ENCODE results near the gene PAQR9. TPM values are rescaled to one million over a fixed set of nuclear protein-coding genes. Genes with fewer than 3 reads are reported as not detected.

Gene PAQR9
- total RNA-seq, 4 donors from 2014 or later, result not detected

DNA sequence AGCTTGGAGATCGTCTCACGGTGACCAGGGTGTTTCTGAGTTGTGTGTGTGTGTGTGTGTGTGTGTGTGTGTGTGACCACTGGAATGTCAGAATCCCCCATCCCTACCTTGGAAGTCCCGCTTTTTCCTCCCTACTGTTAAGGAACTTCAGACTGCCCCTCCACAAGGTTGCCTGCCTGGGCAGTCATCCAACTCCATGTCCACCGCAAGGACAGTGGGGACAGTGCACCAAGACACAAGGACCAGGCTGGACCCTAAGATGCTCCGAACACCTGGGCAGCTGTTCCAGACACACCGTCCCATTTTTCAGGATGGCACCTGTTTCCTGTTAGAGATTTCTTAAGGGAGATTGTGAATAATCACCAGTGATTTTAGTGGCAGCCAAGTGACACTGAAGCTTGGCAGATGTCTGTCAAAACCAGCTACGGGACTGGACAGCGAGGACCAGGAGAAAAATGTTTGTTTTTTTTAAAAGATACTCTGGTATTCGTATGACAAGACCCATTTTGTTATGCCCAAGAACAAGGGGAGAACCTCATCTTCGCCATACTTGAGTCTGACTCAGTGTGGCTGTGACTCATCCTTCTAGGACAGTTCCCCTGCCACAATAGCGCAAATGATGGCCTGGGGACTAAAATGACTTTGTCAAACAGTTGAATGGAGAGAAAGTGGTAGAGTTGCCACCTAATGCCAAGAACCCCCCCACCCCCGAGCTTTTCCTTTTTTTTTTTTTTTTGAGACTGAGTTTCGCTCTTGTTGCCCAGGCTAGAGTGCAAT, 15.5 kb downstream of the PAQR9 start:
- 77% methylated on average over 12 of the region's 13 CpGs for WGBS
- no peak for DNase-seq (ENCODE audit: low spot score in 2 of 2)
- peaks cover 28% of the 10 kb centered on the region for H3K27me3 ChIP-seq
- H3K27ac ChIP-seq, result no peak overlapping the region
- H3K4me1 ChIP-seq, result peaks cover 7% of the 10 kb centered on the region
- no peak overlapping the region for H3K4me3 ChIP-seq
- no peaks in the 10 kb centered on the region for H3K36me3 ChIP-seq
- no peaks in the 10 kb centered on the region for H3K9me3 ChIP-seq
- TF ChIP-seq POLR2AphosphoS5 (IDR thresholded peaks at IDR 0.05), result no peak

GRCh38 chr3:142947352-142947751, 16.1 kb downstream of the PAQR9 start:
- Histone ChIP-seq H3K36me3 (no peaks in the 10 kb centered on the region), H3K9me3 (no peaks in the 10 kb centered on the region), H3K27me3 (peaks cover 28% of the 10 kb centered on the region), H3K27ac (no peak overlapping the region), H3K4me1 (peaks cover 7% of the 10 kb centered on the region), H3K4me3 (no peak overlapping the region)
- 38% methylated on average over 19 of the region's 35 CpGs for WGBS
- TF ChIP-seq POLR2A (IDR thresholded peaks at IDR 0.05) (no peak), EP300 (IDR thresholded peaks at IDR 0.05) (no peak), POLR2AphosphoS5 (IDR thresholded peaks at IDR 0.05) (no peak)
- TF ChIP-seq, protein P1, sequence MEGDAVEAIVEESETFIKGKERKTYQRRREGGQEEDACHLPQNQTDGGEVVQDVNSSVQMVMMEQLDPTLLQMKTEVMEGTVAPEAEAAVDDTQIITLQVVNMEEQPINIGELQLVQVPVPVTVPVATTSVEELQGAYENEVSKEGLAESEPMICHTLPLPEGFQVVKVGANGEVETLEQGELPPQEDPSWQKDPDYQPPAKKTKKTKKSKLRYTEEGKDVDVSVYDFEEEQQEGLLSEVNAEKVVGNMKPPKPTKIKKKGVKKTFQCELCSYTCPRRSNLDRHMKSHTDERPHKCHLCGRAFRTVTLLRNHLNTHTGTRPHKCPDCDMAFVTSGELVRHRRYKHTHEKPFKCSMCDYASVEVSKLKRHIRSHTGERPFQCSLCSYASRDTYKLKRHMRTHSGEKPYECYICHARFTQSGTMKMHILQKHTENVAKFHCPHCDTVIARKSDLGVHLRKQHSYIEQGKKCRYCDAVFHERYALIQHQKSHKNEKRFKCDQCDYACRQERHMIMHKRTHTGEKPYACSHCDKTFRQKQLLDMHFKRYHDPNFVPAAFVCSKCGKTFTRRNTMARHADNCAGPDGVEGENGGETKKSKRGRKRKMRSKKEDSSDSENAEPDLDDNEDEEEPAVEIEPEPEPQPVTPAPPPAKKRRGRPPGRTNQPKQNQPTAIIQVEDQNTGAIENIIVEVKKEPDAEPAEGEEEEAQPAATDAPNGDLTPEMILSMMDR (IDR thresholded peaks at IDR 0.05), result no peak
- DNase-seq (ENCODE audit: low spot score in 2 of 2), result no peak

GRCh38 chr3:142946861-142947260, 16.6 kb downstream of the PAQR9 start:
- H3K27me3 ChIP-seq, result peaks cover 28% of the 10 kb centered on the region
- no peak for DNase-seq (ENCODE audit: low spot score in 2 of 2)

GRCh38 chr3:142945023-142945422, 18.5 kb downstream of the PAQR9 start:
- H3K36me3 ChIP-seq, result no peaks in the 10 kb centered on the region
- 89% methylated on average over 3 of the region's 4 CpGs for WGBS
- TF ChIP-seq POLR2AphosphoS5 (IDR thresholded peaks at IDR 0.05), result no peak
- no peak for TF ChIP-seq POLR2A (IDR thresholded peaks at IDR 0.05)
- TF ChIP-seq EP300 (IDR thresholded peaks at IDR 0.05), result no peak
- TF ChIP-seq, protein P1 (IDR thresholded peaks at IDR 0.05), result no peak
- H3K4me3 ChIP-seq, result no peak overlapping the region
- H3K27ac ChIP-seq, result no peak overlapping the region
- no peaks in the 10 kb centered on the region for H3K9me3 ChIP-seq
- H3K27me3 ChIP-seq, result peaks cover 21% of the 10 kb centered on the region
- DNase-seq (ENCODE audit: low spot score in 2 of 2), result no peak
- H3K4me1 ChIP-seq, result peaks cover 7% of the 10 kb centered on the region

More at GRCh38 chr3:142946861-142947260, 16.6 kb downstream of the PAQR9 start:
- 70% methylated on average over 8 of the region's 8 CpGs for WGBS
- Histone ChIP-seq H3K36me3 (no peaks in the 10 kb centered on the region), H3K27ac (no peak overlapping the region), H3K4me3 (no peak overlapping the region), H3K4me1 (peaks cover 7% of the 10 kb centered on the region), H3K9me3 (no peaks in the 10 kb centered on the region)
- TF ChIP-seq POLR2AphosphoS5 (IDR thresholded peaks at IDR 0.05), result no peak
- TF ChIP-seq, protein P1 (IDR thresholded peaks at IDR 0.05), result no peak
- no peak for TF ChIP-seq EP300 (IDR thresholded peaks at IDR 0.05)
- no peak for TF ChIP-seq POLR2A (IDR thresholded peaks at IDR 0.05)

- Histone ChIP-seq H3K36me3 (no peaks in the 10 kb centered on the region), H3K27ac (no peak overlapping the region), H3K27me3 (peaks cover 21% of the 10 kb centered on the region), H3K4me1 (peaks cover 7% of the 10 kb centered on the region), H3K9me3 (no peaks in the 10 kb centered on the region), H3K4me3 (no peak overlapping the region)
- WGBS, result 72% methylated on average over 4 of the region's 4 CpGs
- TF ChIP-seq POLR2AphosphoS5 (IDR thresholded peaks at IDR 0.05) (no peak), POLR2A (IDR thresholded peaks at IDR 0.05) (no peak), EP300 (IDR thresholded peaks at IDR 0.05) (no peak)
- TF ChIP-seq, protein P1 (IDR thresholded peaks at IDR 0.05), result no peak
- DNase-seq (ENCODE audit: low spot score in 2 of 2), result no peak
Observed at GRCh38 chr3:142944342-142944741, 19.1 kb downstream of the PAQR9 start.
